SH-SY5Y (cell line): Measurements from ENCODE around the gene SIX5.

Source experiments
- GATA2 ChIP-seq: IDR thresholded peaks from 2 replicates; pipeline ENCODE4 v1.6.1; 2011; ENCODE audit warnings: mild to moderate bottlenecking, low read depth, low read length
- GATA3 ChIP-seq: IDR thresholded peaks from 2 replicates; pipeline ENCODE4 v1.6.1; 2011; ENCODE audit warnings: low read depth, mild to moderate bottlenecking, low read length, moderate library complexity

- TF ChIP-seq GATA2 (no peak), GATA3 (no peak)
Observed at GRCh38 chr19:45768655-45768983, 433 bp downstream of the SIX5 start.
